ENCODE data around the gene HSPB8. TPM values are rescaled to one million over a fixed set of nuclear protein-coding genes. Genes with fewer than 3 reads are reported as not detected.

HSPB8 gene
- total RNA-seq, 6 experiments from 2014 or later: 0.68 to 15.9 (median 2.5) TPM

DNA sequence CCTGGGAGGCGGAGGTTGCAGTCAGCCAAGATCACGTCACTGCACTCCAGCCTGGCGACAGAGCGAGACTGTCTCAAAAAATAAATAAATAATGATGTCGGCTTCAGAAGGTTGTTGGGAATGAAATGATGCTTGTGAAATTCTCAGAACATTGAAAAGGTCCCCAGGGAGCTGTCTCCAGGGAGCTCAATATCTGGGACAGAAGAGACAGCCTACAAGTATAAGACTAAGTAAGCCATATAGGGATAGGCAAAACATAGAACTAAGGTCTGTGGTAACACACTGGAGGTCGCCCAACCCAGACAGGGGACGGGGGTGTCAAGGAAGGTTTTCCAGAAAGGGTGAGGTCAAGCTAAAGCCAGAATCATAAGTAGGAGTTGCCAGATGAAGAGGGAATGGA is 29.5 kb upstream of the HSPB8 start:
- no peaks in the 10 kb centered on the region for H3K36me3 ChIP-seq
- TF ChIP-seq, protein P1, sequence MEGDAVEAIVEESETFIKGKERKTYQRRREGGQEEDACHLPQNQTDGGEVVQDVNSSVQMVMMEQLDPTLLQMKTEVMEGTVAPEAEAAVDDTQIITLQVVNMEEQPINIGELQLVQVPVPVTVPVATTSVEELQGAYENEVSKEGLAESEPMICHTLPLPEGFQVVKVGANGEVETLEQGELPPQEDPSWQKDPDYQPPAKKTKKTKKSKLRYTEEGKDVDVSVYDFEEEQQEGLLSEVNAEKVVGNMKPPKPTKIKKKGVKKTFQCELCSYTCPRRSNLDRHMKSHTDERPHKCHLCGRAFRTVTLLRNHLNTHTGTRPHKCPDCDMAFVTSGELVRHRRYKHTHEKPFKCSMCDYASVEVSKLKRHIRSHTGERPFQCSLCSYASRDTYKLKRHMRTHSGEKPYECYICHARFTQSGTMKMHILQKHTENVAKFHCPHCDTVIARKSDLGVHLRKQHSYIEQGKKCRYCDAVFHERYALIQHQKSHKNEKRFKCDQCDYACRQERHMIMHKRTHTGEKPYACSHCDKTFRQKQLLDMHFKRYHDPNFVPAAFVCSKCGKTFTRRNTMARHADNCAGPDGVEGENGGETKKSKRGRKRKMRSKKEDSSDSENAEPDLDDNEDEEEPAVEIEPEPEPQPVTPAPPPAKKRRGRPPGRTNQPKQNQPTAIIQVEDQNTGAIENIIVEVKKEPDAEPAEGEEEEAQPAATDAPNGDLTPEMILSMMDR (IDR thresholded peaks at IDR 0.05): no peak
- TF ChIP-seq POLR2A (IDR thresholded peaks at IDR 0.05): no peak

DNA sequence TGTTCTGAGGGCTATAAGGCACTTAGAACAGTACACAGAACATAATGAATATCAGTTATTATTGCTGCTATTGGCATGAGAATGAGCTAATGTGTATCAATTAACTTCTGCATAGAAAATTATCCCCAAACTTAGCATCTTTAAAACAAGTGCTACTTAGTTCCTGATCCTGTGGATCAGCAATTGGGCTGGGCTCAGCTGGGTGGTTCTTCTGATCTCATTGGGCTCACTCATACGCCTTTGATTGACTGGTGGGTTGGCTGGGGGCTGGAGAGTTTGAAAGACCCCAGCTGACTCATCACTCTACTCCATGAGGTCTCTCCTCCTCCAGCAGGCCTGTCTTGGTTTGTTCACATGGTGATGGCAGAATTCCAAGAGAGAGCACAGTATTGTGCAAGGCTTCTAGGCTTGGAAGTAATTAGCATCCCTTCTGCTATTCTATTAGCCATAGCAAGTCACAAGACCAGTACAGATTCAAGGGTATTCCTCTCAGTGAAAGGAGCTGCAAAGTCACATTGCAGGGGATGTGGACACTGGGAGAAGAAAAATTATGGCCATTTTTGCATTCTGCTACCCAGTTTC is 27.2 kb upstream of the HSPB8 start:
- intact Hi-C loops (cut with DNase I): no loop called here
- no peaks in the 10 kb centered on the region for H3K36me3 ChIP-seq
- no peak overlapping the region for H3K4me3 ChIP-seq
- no peaks in the 10 kb centered on the region for H3K27me3 ChIP-seq
- ATAC-seq (no peak), DNase-seq (no peak)
- no peaks in the 10 kb centered on the region for H3K4me1 ChIP-seq
- no peaks in the 10 kb centered on the region for H3K9me3 ChIP-seq
- 80% methylated on average over 1 of the region's 1 CpG for WGBS (ENCODE audit: insufficient coverage, low coverage, low lambda C conversion rate, missing lambda C conversion rate)
- H3K27ac ChIP-seq: no peak overlapping the region
- TF ChIP-seq, protein P1 (IDR thresholded peaks at IDR 0.05): no peak
- no peak for TF ChIP-seq POLR2A (IDR thresholded peaks at IDR 0.05)

More for the DNA sequence above, 29.5 kb upstream of the HSPB8 start:
- no peak for DNase-seq
- ATAC-seq: no peak
- Histone ChIP-seq H3K9me3 (no peaks in the 10 kb centered on the region), H3K4me1 (no peaks in the 10 kb centered on the region), H3K27ac (no peak overlapping the region), H3K4me3 (no peak overlapping the region), H3K27me3 (no peaks in the 10 kb centered on the region)
- intact Hi-C loops (cut with DNase I): no loop called here
- 74% methylated on average over 6 of the region's 7 CpGs for WGBS (ENCODE audit: insufficient coverage, low coverage, low lambda C conversion rate, missing lambda C conversion rate)

DNA sequence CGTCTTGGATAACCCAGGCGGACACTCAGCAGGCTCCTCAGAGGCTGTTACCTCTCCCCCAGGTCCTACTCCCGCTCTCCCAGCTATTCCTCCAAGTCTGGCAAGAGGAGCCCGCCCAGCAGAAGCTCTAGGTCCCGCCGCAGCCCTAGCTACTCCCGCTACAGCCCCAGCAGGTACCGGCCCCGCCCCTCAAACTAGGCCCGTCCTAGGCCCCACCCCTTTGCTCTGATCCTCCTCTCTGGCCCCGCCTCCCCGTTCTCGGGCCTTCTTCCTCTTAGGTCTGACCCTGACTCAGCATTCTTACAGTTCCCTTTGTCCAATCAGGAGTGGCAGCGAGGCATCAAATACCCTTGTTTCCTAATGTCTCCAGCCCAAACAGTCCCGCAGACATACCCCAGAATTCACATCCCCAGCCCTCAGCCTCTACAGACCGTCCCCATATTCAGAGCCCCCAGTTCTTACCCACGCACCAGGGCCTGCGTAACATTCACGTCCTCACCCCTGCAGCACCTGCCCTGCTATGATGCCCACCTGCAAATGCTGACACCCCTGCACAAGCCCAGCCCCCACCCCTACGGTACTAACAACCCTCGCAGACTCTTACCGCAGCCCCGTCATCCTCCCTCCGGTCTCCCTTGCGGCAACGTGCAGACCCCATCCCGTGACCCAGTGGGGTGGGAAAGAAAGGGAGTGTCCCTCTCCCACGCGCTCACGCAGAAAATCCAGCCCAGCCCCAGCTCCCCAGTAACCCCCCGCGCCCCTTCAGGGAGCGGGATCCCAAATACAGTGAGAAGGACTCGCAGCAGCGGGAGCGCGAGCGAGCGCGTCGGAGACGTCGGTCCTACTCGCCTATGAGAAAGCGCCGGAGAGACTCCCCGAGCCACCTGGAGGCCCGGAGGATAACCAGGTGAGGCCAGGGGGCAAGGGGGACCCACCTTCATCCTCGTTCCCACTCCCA is 25.0 kb upstream of the HSPB8 start:
- ATAC-seq (peak; percentile 58 to 74 (median 65)), DNase-seq (peak in 2 of 3 donors; percentile 47 to 54)
- 19% methylated on average over 29 of the region's 49 CpGs for WGBS (ENCODE audit: insufficient coverage, low coverage, low lambda C conversion rate, missing lambda C conversion rate)
- intact Hi-C loops (cut with DNase I): no loop called here
- Histone ChIP-seq H3K36me3 (no peaks in the 10 kb centered on the region), H3K4me1 (no peaks in the 10 kb centered on the region), H3K9me3 (no peaks in the 10 kb centered on the region), H3K4me3 (no peak overlapping the region), H3K27me3 (no peaks in the 10 kb centered on the region), H3K27ac (no peak overlapping the region)
- TF ChIP-seq POLR2A (IDR thresholded peaks at IDR 0.05): no peak
- TF ChIP-seq, protein P1 (IDR thresholded peaks at IDR 0.05): no peak

DNA sequence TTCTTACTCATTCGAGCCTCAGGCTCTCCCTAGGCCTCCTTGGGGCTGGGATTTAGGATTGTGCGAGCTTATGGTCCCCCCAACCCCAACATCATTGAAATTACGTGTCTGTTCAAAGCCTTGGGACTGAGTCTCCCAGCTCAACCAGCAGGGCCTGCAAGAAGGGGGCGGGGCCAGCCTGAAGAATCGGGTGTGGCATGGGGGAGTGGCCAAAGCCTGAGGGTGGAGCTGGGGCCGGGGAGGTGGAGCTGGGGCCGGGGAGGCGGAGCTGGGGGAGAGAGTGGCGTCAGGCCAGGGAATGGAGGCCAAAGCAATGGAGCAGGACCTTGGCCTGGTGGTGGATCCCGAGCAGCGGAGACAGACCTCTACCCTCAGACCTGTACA is 24.3 kb upstream of the HSPB8 start:
- Histone ChIP-seq H3K27ac (no peak overlapping the region), H3K9me3 (no peaks in the 10 kb centered on the region), H3K4me1 (no peaks in the 10 kb centered on the region), H3K4me3 (no peak overlapping the region), H3K27me3 (no peaks in the 10 kb centered on the region), H3K36me3 (no peaks in the 10 kb centered on the region)
- DNase-seq (no peak), ATAC-seq (no peak)
- 54% methylated on average over 5 of the region's 11 CpGs for WGBS (ENCODE audit: insufficient coverage, low coverage, low lambda C conversion rate, missing lambda C conversion rate)
- intact Hi-C loops (cut with DNase I): no loop called here
- TF ChIP-seq, protein P1 (IDR thresholded peaks at IDR 0.05): no peak
- TF ChIP-seq POLR2A (IDR thresholded peaks at IDR 0.05): no peak

Data from right lobe of liver (tissue), 6 donors.